Spleen (tissue), 11 donors: ENCODE data around the gene PLPP7. TPM values are rescaled to one million over a fixed set of nuclear protein-coding genes. Genes with fewer than 3 reads are reported as not detected.
A peak's percentile ranks its signal among the peaks of the same experiment; 100 is the strongest.

Source experiments
- DNase-seq: peaks from one replicate; pipeline ENCODE4 v3.0.0-alpha.2; 2020
- H3K27ac ChIP-seq, 8 donors: fragments of 200-600 bp; sonication (generic) in 7 of 8; 1 replicate in 4 of 8; 2 replicates in 4 of 8; pipeline versions ENCODE4 v1.5.0 to v1.8.0; 2016 to 2021; ENCODE audit warnings: inconsistent platforms in 4 of 8, mild to moderate bottlenecking in 4 of 8, moderate library complexity in 1 of 8
- H3K27me3 ChIP-seq, 7 donors: fragments of 200-600 bp; sonication (generic) in 6 of 7; replicated peaks in 1 of 7; 1 replicate in 4 of 7; 2 replicates in 3 of 7; pipeline versions ENCODE4 v1.5.0 to v1.8.0; 2016 to 2021; ENCODE audit warnings: inconsistent platforms in 3 of 7, mild to moderate bottlenecking in 1 of 7
- H3K36me3 ChIP-seq, 6 donors: fragments of 200-600 bp; sonication (generic) in 5 of 6; 1 replicate in 4 of 6; 2 replicates in 2 of 6; pipeline versions ENCODE4 v1.5.0 to v1.8.0; 2016 to 2021; ENCODE audit warnings: inconsistent platforms in 2 of 6
- H3K4me1 ChIP-seq, 6 donors: fragments of 200-600 bp; sonication (generic) in 5 of 6; 1 replicate in 3 of 6; 2 replicates in 3 of 6; pipeline versions ENCODE4 v1.5.0 to v1.8.0; 2016 to 2021; ENCODE audit warnings: inconsistent platforms in 3 of 6
- H3K4me3 ChIP-seq, 8 donors: fragments of 200-600 bp; sonication (generic) in 7 of 8; 1 replicate in 4 of 8; 2 replicates in 4 of 8; pipeline versions ENCODE4 v1.5.0 to v1.8.0; 2016 to 2021; ENCODE audit warnings: inconsistent platforms in 4 of 8, mild to moderate bottlenecking in 4 of 8, moderate library complexity in 2 of 8
- H3K9me3 ChIP-seq, 8 donors: fragments of 200-600 bp; sonication (generic) in 7 of 8; 1 replicate in 4 of 8; 2 replicates in 4 of 8; pipeline versions ENCODE4 v1.5.0 to v1.8.0; 2016 to 2021; ENCODE audit warnings: inconsistent platforms in 4 of 8
- CTCF ChIP-seq, 11 experiments: fragments of 200-600 bp in 7 of 11; fragments of 450-650 bp in 4 of 11; sonication (generic) in 4 of 11; IDR thresholded peaks in 8 of 11; conservative IDR thresholded peaks in 3 of 11; 1 replicate in 7 of 11; 2 replicates in 4 of 11; pipeline versions ENCODE4 v1.4.0 to v1.8.0; 2016 to 2021; ENCODE audit warnings: antibody characterized with exemption in 11 of 11, inconsistent platforms in 4 of 11, mild to moderate bottlenecking in 1 of 11
- POLR2A ChIP-seq, 3 donors: fragments of 450-650 bp; IDR thresholded peaks; one replicate each; pipeline ENCODE4 v1.5.1; 2017; ENCODE audit warnings: antibody characterized with exemption in 3 of 3, mild to moderate bottlenecking in 1 of 3
- POLR2AphosphoS5 ChIP-seq, 3 donors: sonication (generic); formaldehyde crosslinking; IDR thresholded peaks; one replicate each; pipeline ENCODE4 v1.5.1; 2017; ENCODE audit warnings: antibody characterized with exemption in 3 of 3
- WGBS, 5 donors: extraction: QIAGEN DNeasy Blood & Tissue Kit in 3 of 5; methylation state at CpG; one replicate each; pipeline versions ENCODE4 v1.1.5 to v1.1.7; 2013 to 2018; 5-methylcytosine and 5-hydroxymethylcytosine counted together
- intact Hi-C: fragments of 100-400 bp; cut with DNase I; formaldehyde crosslinking; loops from one replicate; pipeline ENCODE4 v1.15.0; 2023; ENCODE audit warnings: low total_unique reads
- polyA plus RNA-seq, 3 donors: library from polyadenylated mRNA; stranded (reverse); fragments of 200-250 nt; gene quantifications; one replicate each; pipeline ENCODE4 v1.2.1, GENCODE V29; 2013
- total RNA-seq, 7 donors: library from RNA; depleted of rRNA in 3 of 7; stranded (reverse); fragments of >200 nt in 3 of 7; fragmentation: NEBNext Ultra II Directional in 4 of 7; extraction: Animal tissue kit (Norgen Biotek cat#: 25700) in 4 of 7; gene quantifications; one replicate each; pipeline versions ENCODE4 v1.1.0 to v1.2.1, GENCODE V29; 2016 to 2021
- donor health status: healthy with polysubstance abuse.
- donor health status: DM: no; HTN: no; CAD: no; lungs with moderate emphysema.
- donor health status: DM: no; HTN: no; CAD: no.
- donor health status: Bipolar disorder and iron deficiency.
- donor health status: healthy.
- donor health status: DM: no; HTN: no; CAD: no.
- donor health status: DM: yes; HTN: yes; CAD: no.

PLPP7 gene
- total and polyA plus RNA-seq, 10 donors: 1.1 to 3.8 (median 2.7) TPM

- no peak for DNase-seq
- Histone ChIP-seq H3K27ac (no peak overlapping the region), H3K4me1 (peaks cover 0 to 11% (median 10%) of the 10 kb centered on the region in 6 donors), H3K27me3 (peaks cover 0 to 13% (median 0%) of the 10 kb centered on the region in 7 donors), H3K4me3 (no peak overlapping the region), H3K36me3 (no peaks in the 10 kb centered on the region), H3K9me3 (no peaks in the 10 kb centered on the region)
- intact Hi-C loops: no loop called here
- no peak for TF ChIP-seq POLR2A (IDR thresholded peaks at IDR 0.05)
- no peak for TF ChIP-seq CTCF (IDR thresholded peaks at IDR 0.05 in 8 of 11, conservative IDR thresholded peaks at IDR 0.05 in 3 of 11)
- no peak for TF ChIP-seq POLR2AphosphoS5 (IDR thresholded peaks at IDR 0.05)
- WGBS, 5 donors: 84 to 97% (median 91%) methylated on average over 9 of the region's 9 CpGs
Observed at GRCh38 chr9:131312246-131312645, 22.7 kb downstream of the PLPP7 start.

GRCh38 chr9:131312822-131313770 lies 23.6 kb downstream of the PLPP7 start:
- intact Hi-C loops: no loop called here
- Histone ChIP-seq H3K27ac (no peak overlapping the region), H3K4me3 (no peak overlapping the region), H3K4me1 (peaks cover 0 to 11% (median 10%) of the 10 kb centered on the region in 6 donors), H3K36me3 (no peaks in the 10 kb centered on the region), H3K27me3 (peaks cover 0 to 13% (median 0%) of the 10 kb centered on the region in 7 donors), H3K9me3 (no peaks in the 10 kb centered on the region)
- no peak for TF ChIP-seq POLR2AphosphoS5 (IDR thresholded peaks at IDR 0.05)
- WGBS, 5 donors: 89 to 94% (median 91%) methylated on average over 28 of the region's 28 CpGs
- DNase-seq: no peak

- Histone ChIP-seq H3K4me1 (no peaks in the 10 kb centered on the region), H3K4me3 (no peak overlapping the region), H3K27ac (no peak overlapping the region), H3K9me3 (no peaks in the 10 kb centered on the region), H3K27me3 (peaks cover 0 to 13% (median 0%) of the 10 kb centered on the region in 7 donors), H3K36me3 (no peaks in the 10 kb centered on the region)
- TF ChIP-seq CTCF (IDR thresholded peaks at IDR 0.05 in 8 of 11, conservative IDR thresholded peaks at IDR 0.05 in 3 of 11) (no peak), POLR2AphosphoS5 (IDR thresholded peaks at IDR 0.05) (no peak), POLR2A (IDR thresholded peaks at IDR 0.05) (no peak)
- 76 to 87% (median 82%) methylated on average over 22 to 23 of the region's 23 CpGs for WGBS, 5 donors
- intact Hi-C loops: no loop called here
- DNase-seq: peak; percentile 41
Observed at GRCh38 chr9:131318231-131319085, 28.9 kb downstream of the PLPP7 start.

- TF ChIP-seq POLR2A (IDR thresholded peaks at IDR 0.05): no peak
- no peak for TF ChIP-seq CTCF (IDR thresholded peaks at IDR 0.05 in 8 of 11, conservative IDR thresholded peaks at IDR 0.05 in 3 of 11)
- TF ChIP-seq POLR2AphosphoS5 (IDR thresholded peaks at IDR 0.05): no peak
- intact Hi-C loops: no loop called here
- peaks cover 0 to 10% (median 0%) of the 10 kb centered on the region in 7 donors for H3K27me3 ChIP-seq
- H3K27ac ChIP-seq: no peak overlapping the region
- no peaks in the 10 kb centered on the region for H3K36me3 ChIP-seq
- 86 to 97% (median 93%) methylated on average over 11 to 12 of the region's 12 CpGs for WGBS, 5 donors
- no peaks in the 10 kb centered on the region for H3K4me1 ChIP-seq
- no peaks in the 10 kb centered on the region for H3K9me3 ChIP-seq
- H3K4me3 ChIP-seq: no peak overlapping the region
- DNase-seq: peak; percentile 47
Observed at GRCh38 chr9:131319486-131319885, 30.0 kb downstream of the PLPP7 start.
